Lung (tissue), 12 donors: Measurements from ENCODE around the gene ADRA2B. TPM values are rescaled to one million over a fixed set of nuclear protein-coding genes. Genes with fewer than 3 reads are reported as not detected.
A peak's percentile ranks its signal among the peaks of the same experiment; 100 is the strongest.

Experiments
- ATAC-seq: fragments of 200-7000 bp; cut with Tn5 transposase; one replicate; pipeline ENCODE4 v1.9.1; 2020; ENCODE audit warnings: moderate number of reproducible peaks; ENCODE audit not compliant: insufficient read depth, low FRiP score
- DNase-seq, 3 donors: peaks; one replicate each; pipeline ENCODE4 v3.0.0-alpha.2; 2013 to 2017
- H3K27ac ChIP-seq, 2 donors: one replicate each; pipeline ENCODE4 v1.5.1; 2013; ENCODE audit warnings: mild to moderate bottlenecking in 2 of 2, moderate library complexity in 2 of 2, control low read depth in 1 of 2, inconsistent platforms in 1 of 2, low read depth in 1 of 2, low read length in 1 of 2
- H3K27me3 ChIP-seq, 3 donors: one replicate each; pipeline ENCODE4 v1.5.1; 2013; ENCODE audit warnings: low read length in 2 of 3; ENCODE audit not compliant: control insufficient read depth in 3 of 3, insufficient read depth in 3 of 3
- H3K36me3 ChIP-seq, 4 donors: one replicate each; pipeline ENCODE4 v1.5.1; 2013; ENCODE audit warnings: low read length in 4 of 4, mild to moderate bottlenecking in 1 of 4, moderate library complexity in 1 of 4; ENCODE audit not compliant: control insufficient read depth in 4 of 4, insufficient read depth in 4 of 4
- H3K4me1 ChIP-seq, 5 donors: one replicate each; pipeline ENCODE4 v1.5.1; 2013; ENCODE audit warnings: low read length in 5 of 5, mild to moderate bottlenecking in 2 of 5, moderate library complexity in 1 of 5; ENCODE audit not compliant: control insufficient read depth in 5 of 5, insufficient read depth in 5 of 5
- H3K4me3 ChIP-seq: one replicate; pipeline ENCODE4 v1.5.1; 2013; ENCODE audit warnings: mild to moderate bottlenecking, control low read depth, moderate library complexity
- H3K9ac ChIP-seq, 2 donors: one replicate each; pipeline ENCODE4 v1.5.1; 2013; ENCODE audit warnings: low read length in 2 of 2, control low read depth in 1 of 2; ENCODE audit not compliant: insufficient read depth in 1 of 2
- H3K9me3 ChIP-seq, 4 donors: one replicate each; pipeline ENCODE4 v1.5.1; 2013; ENCODE audit warnings: low read length in 3 of 4, mild to moderate bottlenecking in 1 of 4, moderate library complexity in 1 of 4; ENCODE audit not compliant: control insufficient read depth in 4 of 4, insufficient read depth in 3 of 4
- WGBS, 2 donors: extraction: QIAGEN DNeasy Blood & Tissue Kit; methylation state at CpG; one replicate each; pipeline ENCODE4 v1.1.7; 2013; 5-methylcytosine and 5-hydroxymethylcytosine counted together
- polyA plus RNA-seq, 2 donors: library from polyadenylated mRNA; stranded (reverse); fragments of 200-250 nt; gene quantifications; one replicate each; pipeline ENCODE4 v1.2.1, GENCODE V29; 2013
- total RNA-seq, 2 donors: library from RNA; depleted of rRNA in 1 of 2; stranded (reverse); fragments of >200 nt in 1 of 2; gene quantifications; one replicate each; pipeline ENCODE4 v1.2.1, GENCODE V29; 2014 to 2021
- TF ChIP-seq, protein P1 (sequence below): IDR thresholded peaks from 2 replicates; pipeline ENCODE4 v1.5.1; 2012; ENCODE audit warnings: mild to moderate bottlenecking; ENCODE audit errors: control extremely low read depth, extremely low read depth
- donor health status: control.
- donor health status: control.
- donor health status: Bipolar disorder and iron deficiency.
- donor health status: healthy.
- donor health status: DM: yes; HTN: yes; CAD: no.

The ADRA2B gene
- total and polyA plus RNA-seq, 4 donors = 0.21 to 0.88 (median 0.28) TPM

DNA sequence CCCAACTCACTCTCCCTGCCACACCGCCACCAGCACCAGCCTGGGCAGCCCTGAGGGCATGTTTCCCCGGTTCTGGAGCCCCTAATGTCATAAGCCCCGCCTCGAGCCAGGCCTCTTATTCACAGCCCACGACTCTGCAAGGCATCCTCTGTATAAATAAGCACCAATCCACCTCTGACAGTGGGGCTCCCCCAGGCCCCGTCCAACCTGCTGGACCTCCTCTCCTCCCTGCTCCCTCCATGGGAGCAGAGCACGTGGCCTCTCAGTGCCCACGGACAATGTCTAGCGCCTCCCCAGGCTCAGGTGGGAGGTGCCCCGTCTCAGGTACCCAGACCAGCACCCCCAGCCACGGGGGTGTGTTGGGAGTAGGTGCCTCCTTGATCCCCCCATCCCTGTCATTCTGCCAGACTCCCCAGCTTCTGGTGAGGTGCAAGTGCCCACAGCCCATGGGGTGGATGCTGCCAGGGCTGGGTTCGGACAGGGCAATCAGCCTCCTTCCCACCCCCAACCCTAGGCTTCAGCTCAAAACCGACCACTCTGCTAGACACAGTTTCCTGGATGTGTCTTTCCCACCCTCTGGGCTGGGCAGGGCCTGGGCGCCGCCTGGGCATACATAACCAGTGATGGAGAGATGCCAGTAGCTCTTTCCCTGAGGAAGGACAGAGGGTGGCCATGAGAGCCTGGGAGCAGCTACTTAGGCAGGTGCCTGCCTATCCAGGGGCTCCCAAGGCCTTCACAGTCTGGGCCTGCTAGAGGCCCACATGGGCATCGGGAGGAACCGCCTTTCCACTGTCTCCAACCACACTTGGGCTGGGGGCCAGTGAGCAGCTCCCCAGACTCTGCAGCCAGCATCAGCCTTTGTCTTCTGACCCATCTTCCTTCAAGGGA, 1.6 kb upstream of the ADRA2B start:
- H3K4me1 ChIP-seq = peaks cover 0 to 7% (median 4%) of the 10 kb centered on the region in 5 donors
- DNase-seq (no peak), ATAC-seq (no peak)
- H3K9me3 ChIP-seq = peaks cover 0 to 2% (median 0%) of the 10 kb centered on the region in 4 donors
- 52 to 55% methylated on average over 17 of the region's 17 CpGs for WGBS, 2 donors
- no peak overlapping the region for H3K9ac ChIP-seq
- peaks cover 0 to 26% (median 12%) of the 10 kb centered on the region in 3 donors for H3K27me3 ChIP-seq
- H3K27ac ChIP-seq = no peak overlapping the region
- H3K4me3 ChIP-seq = no peak overlapping the region
- TF ChIP-seq, protein P1, sequence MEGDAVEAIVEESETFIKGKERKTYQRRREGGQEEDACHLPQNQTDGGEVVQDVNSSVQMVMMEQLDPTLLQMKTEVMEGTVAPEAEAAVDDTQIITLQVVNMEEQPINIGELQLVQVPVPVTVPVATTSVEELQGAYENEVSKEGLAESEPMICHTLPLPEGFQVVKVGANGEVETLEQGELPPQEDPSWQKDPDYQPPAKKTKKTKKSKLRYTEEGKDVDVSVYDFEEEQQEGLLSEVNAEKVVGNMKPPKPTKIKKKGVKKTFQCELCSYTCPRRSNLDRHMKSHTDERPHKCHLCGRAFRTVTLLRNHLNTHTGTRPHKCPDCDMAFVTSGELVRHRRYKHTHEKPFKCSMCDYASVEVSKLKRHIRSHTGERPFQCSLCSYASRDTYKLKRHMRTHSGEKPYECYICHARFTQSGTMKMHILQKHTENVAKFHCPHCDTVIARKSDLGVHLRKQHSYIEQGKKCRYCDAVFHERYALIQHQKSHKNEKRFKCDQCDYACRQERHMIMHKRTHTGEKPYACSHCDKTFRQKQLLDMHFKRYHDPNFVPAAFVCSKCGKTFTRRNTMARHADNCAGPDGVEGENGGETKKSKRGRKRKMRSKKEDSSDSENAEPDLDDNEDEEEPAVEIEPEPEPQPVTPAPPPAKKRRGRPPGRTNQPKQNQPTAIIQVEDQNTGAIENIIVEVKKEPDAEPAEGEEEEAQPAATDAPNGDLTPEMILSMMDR = no peak
- H3K36me3 ChIP-seq = no peaks in the 10 kb centered on the region

DNA sequence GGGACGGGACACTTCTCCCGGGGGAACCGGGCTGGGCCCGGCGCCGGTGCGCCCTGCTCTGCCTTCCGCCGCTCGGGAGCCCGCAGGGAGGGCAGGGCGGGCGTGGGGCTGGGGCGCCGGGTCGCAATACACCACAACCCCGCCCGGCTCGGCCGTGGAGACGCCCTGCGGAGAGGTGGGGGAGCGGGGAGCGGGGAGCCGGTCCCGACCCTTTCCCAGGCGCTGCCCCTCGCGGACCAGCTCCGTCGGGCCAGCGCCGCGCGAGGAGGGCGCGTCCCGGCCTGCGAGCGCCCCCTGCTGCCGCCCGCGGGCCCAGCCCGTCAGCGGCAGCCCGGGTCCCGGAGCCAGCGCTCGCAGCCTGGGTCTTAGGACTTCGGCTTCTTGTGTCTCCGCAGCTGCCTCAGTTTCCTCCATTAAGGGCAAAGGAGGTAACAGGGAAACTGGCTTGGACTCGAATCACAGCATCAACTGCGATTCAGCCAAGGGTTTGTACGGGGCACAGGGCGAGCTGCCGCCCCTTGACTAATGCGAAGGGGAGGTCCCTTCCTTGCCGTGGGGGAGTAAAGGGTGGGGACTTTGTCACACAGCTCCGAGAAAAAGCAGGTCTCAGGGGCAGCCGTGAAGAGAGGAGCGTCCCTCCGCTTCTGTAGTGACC, 635 bp upstream of the ADRA2B start:
- H3K27ac ChIP-seq = no peak overlapping the region
- H3K36me3 ChIP-seq = no peaks in the 10 kb centered on the region
- WGBS, 2 donors = 2 to 4% methylated on average over 20 to 62 of the region's 62 CpGs
- H3K4me1 ChIP-seq = peaks cover 0 to 7% (median 4%) of the 10 kb centered on the region in 5 donors
- DNase-seq (peak; percentile 40 to 60 (median 60)), ATAC-seq (peak; percentile 92)
- TF ChIP-seq, protein P1 = peak; percentile 45
- H3K27me3 ChIP-seq = peaks cover 0 to 26% (median 12%) of the 10 kb centered on the region in 3 donors
- H3K9me3 ChIP-seq = peaks cover 0 to 2% (median 0%) of the 10 kb centered on the region in 4 donors
- peak overlapping the region; percentile 26 for H3K4me3 ChIP-seq
- peak overlapping the region in 1 of 2 donors; percentile 32 for H3K9ac ChIP-seq

DNA sequence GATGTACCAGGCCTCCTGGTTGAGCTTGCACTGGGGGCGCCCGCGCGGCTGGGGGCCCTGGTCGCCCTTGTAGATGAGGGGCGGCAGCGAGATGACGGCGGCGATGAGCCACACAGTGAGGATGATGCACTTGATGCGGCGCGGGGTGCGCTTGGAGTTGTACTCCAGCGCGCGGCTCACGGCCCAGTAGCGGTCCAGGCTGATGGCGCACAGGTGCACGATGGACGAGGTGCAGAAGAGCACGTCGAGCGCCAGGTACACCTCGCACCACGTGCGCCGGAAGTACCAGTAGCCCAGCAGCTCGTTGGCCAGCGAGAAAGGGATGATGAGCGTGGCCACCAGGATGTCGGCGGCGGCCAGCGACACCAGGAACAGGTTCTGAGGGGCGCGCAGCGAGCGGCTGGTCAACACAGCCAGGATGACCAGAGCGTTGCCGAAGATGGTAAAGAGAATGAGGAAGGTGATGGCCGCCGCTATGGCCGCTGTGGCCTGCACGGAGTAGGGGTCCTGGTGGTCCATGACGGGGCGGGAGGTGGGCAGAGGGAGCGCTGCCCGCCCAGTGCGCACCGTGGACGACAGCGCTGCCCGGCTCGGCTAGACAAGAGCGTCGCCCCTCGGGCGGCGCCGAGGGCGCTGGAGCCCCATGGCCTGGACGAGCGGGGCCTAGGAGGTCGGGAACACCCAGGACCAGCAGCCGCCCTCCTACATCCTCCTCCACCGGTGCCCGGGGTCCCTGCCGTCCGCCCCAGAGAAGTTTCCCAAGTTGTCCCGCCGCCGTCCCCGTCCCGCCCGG, 544 bp downstream of the ADRA2B start:
- 40 to 43% methylated on average over 67 to 77 of the region's 77 CpGs for WGBS, 2 donors
- no peak for ATAC-seq
- no peak for DNase-seq
- Histone ChIP-seq H3K4me1 (peaks cover 0 to 7% (median 4%) of the 10 kb centered on the region in 5 donors), H3K9me3 (no peaks in the 10 kb centered on the region), H3K36me3 (no peaks in the 10 kb centered on the region), H3K9ac (no peak overlapping the region), H3K27me3 (peaks cover 0 to 28% (median 12%) of the 10 kb centered on the region in 3 donors), H3K27ac (no peak overlapping the region), H3K4me3 (no peak overlapping the region)
- TF ChIP-seq, protein P1 = no peak
